ENCODE results near the gene PBOV1. TPM values are rescaled to one million over a fixed set of nuclear protein-coding genes. Genes with fewer than 3 reads are reported as not detected.
"Not testable (repeated sequence)": the region's sequence is repeated elsewhere in the genome, so short reads cannot be mapped to it uniquely, and the experiment has no call there.

Gene PBOV1
- total RNA-seq, 1 experiment from 2014 or later: not detected

DNA sequence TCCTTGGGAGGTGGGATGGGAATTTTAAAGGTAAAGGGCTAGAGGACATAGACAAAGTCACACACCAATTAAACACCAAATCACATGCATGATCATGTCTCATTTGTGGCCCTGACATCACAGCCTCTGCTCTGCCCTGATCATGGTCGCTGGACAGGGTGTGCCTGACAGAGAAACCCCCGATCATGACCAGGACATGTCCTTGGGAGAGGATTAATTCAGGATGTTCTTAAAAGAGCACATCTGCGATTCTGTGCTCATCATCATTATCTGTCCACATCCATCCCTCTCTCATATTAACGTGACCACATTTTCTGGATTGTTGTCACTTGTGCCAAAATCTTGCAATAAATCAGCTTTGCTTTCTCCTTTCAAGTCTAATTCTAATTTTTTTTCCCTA lies 7.7 kb upstream of the PBOV1 start:
- no peak for DNase-seq
- Histone ChIP-seq H3K4me3 (no peak overlapping the region), H3K27me3 (no peaks in the 10 kb centered on the region), H3K36me3 (no peaks in the 10 kb centered on the region), H3K9me3 (no peaks in the 10 kb centered on the region)

DNA sequence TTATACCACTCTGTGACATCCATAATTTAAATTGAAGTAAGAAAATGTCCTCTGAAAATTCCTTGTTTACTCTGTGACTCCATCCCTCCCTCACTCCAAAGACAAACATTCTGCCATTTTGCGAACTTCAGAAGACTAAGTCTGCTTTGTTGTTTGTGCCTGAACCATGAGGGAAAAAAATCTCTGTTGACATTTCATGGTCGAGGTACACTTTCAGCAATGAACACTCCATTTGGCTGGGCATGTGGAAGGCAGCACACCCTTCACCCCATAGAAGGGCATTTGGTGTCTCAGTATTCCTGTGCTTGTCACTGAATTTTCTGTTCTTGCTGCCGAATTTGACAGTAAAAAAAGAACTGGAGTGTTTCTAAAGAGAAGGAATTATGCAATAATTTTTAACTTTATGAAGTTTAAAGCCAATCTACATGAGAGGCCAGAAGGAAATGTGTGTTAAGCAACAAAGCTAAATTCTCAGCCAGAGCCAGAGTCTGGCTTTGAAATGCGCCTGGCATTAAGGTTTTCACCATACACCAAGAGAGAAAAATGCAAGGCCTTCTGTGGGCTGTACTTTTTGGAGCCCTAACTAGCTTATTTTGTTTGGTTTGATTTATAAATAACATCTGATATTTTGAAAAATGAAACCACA lies 4.7 kb upstream of the PBOV1 start:
- Histone ChIP-seq H3K9me3 (no peaks in the 10 kb centered on the region), H3K36me3 (no peaks in the 10 kb centered on the region), H3K27me3 (no peaks in the 10 kb centered on the region), H3K4me3 (no peak overlapping the region)
- no peak for DNase-seq

DNA sequence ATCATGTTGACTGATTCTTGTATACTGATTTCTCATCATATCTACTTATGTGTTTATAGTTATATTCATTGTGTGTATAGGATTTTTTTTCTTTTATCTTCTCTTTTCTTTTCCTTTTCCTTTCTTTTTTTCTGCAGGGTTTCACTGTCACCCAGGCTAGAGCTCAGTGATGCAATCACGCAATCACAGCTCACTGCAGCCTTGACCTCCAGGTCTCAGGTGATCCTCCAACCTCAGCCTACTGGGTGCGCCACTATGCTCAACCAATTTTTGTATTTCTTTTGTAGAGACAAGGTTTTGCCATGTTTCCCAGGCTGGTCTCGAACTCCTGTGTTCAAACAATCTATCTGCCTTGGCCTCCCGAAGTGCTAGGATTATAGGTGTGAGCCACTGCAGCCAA lies 1.6 kb upstream of the PBOV1 start:
- Histone ChIP-seq H3K9me3 (no peaks in the 10 kb centered on the region), H3K4me3 (no peak overlapping the region), H3K36me3 (no peaks in the 10 kb centered on the region), H3K27me3 (no peaks in the 10 kb centered on the region)
- no peak for DNase-seq

DNA sequence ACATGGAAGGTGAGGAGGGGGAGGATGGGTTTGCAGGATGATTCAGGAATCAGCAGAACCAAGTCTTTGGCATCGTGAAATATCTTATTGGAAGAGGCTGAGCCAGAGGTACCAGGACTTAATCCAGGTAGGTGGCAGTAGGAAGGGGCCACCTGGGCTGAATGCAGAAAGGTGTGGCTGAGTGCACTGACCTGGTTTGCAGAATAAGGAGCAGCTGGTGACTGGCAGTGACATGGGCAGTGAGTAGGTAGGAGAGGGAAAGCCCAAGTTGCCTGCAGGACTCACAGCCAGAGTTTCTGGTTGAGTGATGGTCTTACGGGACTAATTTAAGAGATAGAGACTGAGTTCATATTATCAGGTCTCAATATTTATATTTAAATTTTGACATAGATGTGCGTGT lies 1.1 kb upstream of the PBOV1 start:
- Histone ChIP-seq H3K27me3 (no peaks in the 10 kb centered on the region), H3K9me3 (no peaks in the 10 kb centered on the region), H3K4me3 (no peak overlapping the region), H3K36me3 (no peaks in the 10 kb centered on the region)
- no peak for DNase-seq

DNA sequence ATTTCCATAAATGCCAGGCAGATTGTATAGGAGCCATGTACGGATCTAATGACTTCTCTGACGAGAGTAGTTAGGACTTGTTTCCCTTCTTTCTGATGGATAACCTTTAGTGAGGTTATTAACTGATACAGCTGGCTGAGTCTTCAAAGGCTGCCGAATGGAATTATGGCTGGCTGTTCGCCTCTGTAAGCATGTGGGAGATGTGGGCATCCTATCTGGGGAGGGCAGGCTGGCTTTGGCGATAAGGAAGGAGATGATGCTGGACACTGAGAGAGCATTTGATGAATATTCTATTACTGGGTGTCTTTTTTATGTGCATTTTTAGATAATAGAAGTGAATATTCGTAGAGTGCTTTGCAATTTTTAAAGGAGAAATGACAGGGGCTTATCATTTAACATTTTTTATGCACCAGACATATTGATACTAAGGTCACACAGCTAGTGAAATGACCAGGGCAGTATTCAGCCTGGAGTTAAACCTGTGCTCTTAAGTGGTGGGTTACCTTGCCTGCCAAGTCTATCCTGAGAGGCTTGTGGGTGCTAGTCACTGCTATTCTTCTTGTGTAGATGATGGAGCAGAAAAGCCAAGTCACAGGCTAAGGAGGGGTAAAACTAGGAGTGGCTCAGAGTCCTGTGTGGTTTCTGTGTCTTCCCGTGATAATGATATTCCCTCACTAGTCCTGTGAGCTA lies 3.1 kb downstream of the PBOV1 start:
- no peaks in the 10 kb centered on the region for H3K9me3 ChIP-seq
- no peak for DNase-seq
- no peaks in the 10 kb centered on the region for H3K27me3 ChIP-seq
- peaks cover 2% of the 10 kb centered on the region; the same call in 1 of the 2 replicates for H3K36me3 ChIP-seq
- H3K4me3 ChIP-seq: no peak overlapping the region

DNA sequence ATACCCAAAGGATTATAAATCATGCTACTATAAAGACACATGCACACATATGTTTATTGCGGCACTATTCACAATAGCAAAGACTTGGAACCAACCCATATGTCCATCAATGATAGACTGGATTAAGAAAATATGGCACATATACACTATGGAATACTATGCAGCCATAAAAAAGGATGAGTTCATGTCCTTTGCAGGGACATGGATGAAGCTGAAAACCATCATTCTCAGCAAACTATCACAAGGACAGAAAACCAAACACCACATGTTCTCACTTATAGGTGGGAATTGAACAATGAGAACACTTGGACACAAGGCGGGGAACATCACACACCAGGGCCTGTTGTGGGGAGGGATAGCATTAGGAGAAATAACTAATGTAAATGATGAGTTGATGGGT lies 5.8 kb downstream of the PBOV1 start:
- H3K36me3 ChIP-seq, H3K9me3 ChIP-seq, DNase-seq, H3K27me3 ChIP-seq, H3K4me3 ChIP-seq: not testable (repeated sequence)

DNA sequence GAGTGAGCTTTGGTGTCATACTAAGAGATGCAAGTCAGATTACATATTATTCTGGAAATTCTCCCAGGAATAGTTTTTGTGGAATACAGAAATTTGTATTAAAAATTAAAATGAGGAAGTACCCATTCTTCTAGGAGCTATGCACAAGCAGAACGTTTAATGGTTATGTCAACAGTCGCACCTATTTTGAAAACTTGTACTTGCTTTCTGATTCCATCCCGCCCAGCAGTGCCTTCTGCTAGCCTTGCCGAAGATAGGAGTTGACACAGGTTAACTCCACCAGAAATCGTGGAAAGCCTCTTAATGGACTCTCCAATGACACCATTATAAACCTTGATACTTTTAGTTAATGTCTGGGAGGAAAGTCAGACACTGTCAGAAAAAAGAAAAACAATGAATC lies 6.7 kb downstream of the PBOV1 start:
- Histone ChIP-seq H3K4me3 (no peak overlapping the region), H3K27me3 (no peaks in the 10 kb centered on the region), H3K36me3 (peaks cover 2% of the 10 kb centered on the region; the same call in 1 of the 2 replicates), H3K9me3 (no peaks in the 10 kb centered on the region)
- no peak for DNase-seq

DNA sequence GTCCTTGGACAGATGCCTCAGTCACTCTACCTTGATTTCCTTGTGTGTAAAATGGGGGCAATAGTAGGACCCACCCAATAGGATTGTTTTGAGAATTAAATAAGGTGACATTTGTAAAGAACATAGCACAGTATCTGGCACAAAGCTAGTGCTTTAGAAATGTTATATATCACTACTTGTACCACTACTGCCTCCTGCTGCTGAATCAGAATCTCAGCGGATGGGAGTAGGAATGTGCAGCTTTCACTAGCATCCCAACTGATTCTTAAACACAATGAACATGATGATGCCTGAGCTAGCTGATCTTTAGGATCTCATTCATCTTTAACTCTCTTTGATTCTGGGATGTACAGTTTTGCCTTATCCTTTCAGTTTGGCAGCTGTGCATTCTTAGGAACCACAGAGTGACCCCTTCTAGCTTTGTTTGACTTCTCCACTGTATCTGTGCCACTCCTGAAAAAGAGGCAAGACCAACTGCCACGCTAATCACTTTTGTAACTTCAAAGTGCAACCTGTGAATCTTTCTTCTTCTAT lies 7.2 kb downstream of the PBOV1 start:
- peaks cover 2% of the 10 kb centered on the region; the same call in 1 of the 2 replicates for H3K36me3 ChIP-seq
- DNase-seq: no peak
- H3K9me3 ChIP-seq: no peaks in the 10 kb centered on the region
- no peaks in the 10 kb centered on the region for H3K27me3 ChIP-seq
- no peak overlapping the region for H3K4me3 ChIP-seq

DNA sequence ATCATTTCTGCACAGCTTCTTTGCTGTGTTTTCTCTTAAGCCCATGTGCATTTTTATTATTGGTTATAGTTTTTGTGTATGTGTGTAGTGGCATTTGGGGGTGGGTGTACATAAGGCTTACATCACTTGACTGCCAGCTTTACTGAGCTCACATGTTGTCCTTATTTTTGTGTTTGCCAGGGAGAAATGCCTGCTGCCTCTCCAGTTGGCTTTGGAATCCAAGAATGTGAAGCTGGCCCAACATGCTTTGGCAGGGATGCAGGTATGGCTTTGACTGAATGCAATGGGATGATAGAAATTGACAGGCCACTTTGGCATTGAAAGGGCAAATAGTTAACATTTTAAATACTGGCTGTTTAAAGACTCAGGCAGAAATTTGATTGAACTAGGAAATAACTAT lies 11.4 kb downstream of the PBOV1 start:
- Histone ChIP-seq H3K36me3 (no peaks in the 10 kb centered on the region; the same call in 1 of the 2 replicates), H3K4me3 (no peak overlapping the region), H3K27me3 (no peaks in the 10 kb centered on the region), H3K9me3 (no peaks in the 10 kb centered on the region)
- peak; percentile 38 for DNase-seq

DNA sequence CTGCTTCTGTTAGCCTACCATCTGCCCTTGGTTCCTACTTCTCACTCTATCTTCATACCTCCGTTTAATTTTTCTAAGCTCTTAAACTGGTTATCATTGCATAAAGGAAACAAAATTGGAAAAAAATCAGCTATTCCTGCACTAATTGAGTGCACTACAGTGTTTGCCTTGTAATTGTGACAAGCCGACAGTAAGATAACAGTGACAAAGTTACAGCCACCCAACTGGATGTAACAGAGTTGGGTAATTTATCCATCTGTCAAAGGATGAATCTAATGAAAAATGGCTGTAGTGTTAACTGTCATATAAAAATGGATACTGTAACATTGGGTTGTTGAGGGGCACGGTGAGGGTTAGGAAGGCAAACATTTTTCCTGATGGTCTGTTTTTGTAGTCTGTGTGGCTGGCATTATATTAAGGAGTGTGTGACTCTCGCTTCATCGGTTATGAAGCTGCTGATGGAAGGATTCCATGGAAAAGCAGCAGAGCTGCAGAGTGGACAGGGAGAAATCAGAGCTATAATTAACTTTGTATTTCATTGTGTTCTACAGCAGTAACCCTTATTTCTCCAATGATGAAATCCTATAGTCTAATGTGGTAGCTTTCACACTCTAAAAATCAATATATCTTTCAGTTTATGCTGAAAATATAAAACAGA lies 12.7 kb downstream of the PBOV1 start:
- H3K4me3 ChIP-seq: no peak overlapping the region
- H3K36me3 ChIP-seq: no peaks in the 10 kb centered on the region
- DNase-seq: no peak
- H3K9me3 ChIP-seq: no peaks in the 10 kb centered on the region
- no peaks in the 10 kb centered on the region for H3K27me3 ChIP-seq

DNA sequence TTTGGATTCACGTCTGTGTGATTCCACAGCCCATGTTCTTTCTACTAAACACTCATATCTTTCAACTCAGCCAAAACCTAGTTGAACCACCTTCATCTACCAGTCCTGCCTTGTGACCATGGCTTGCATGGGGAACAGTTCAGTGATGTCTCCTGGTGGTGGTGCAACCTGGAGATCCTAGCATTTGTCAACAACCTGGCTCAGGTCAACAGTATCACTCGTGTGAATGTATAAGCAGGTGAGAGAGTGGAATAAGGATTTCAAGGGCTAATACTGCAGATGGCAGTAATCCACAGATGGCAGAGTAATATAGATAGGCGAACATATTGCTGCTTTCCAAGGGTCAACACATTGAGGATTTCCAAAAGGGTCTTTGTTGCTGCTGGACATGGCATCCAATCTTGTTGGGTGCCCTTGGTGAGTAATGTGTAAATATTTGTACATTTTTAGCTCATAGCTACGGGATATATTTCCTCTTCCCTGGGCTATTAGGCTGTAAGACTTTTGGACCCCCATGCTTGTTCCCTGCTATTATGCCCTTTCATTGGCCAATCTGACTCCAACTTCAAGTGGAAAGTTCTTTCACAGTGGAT lies 13.4 kb downstream of the PBOV1 start:
- Histone ChIP-seq H3K4me3 (no peak overlapping the region), H3K36me3 (no peaks in the 10 kb centered on the region), H3K9me3 (no peaks in the 10 kb centered on the region), H3K27me3 (no peaks in the 10 kb centered on the region)
- DNase-seq: no peak

DNA sequence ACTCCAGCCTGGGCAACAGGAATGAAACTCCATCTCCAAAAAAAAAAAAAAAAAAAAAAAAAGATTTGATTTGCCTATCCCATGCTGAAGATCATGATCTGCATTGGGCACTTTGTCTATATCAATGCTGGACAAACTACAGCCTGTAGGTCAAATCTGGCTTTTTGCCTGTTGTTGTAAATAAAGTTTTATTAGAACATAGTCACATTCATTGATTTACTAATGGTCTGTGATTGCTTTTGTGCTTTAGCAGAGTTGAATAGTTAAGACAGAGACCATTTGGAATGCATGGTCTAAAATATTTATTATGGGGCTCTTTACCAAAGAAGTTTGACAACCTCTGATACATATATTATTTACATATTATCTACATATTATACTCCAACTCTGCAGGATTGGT lies 14.0 kb downstream of the PBOV1 start:
- H3K9me3 ChIP-seq: no peaks in the 10 kb centered on the region
- no peak overlapping the region for H3K4me3 ChIP-seq
- H3K36me3 ChIP-seq: no peaks in the 10 kb centered on the region
- no peaks in the 10 kb centered on the region for H3K27me3 ChIP-seq
- no peak for DNase-seq

DNA sequence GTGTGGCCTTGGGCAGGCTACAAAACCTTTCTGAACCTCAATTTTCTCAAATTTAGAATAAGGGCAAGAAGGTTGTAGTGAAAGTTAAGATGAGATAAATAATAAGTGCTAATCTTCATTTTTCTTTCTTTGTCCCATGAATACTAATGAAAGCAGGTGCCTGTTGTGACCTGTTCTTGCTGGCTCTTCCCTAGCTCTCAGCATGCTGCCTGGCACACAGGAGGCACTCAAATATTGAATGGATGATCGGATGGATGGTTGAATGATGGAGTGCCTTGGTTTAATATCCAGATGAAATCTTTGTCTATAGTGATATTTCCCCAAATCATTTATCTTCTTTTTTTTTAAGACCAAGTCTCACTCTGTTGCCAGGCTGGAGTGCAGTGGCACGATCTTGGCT lies 15.0 kb downstream of the PBOV1 start:
- H3K4me3 ChIP-seq: no peak overlapping the region
- no peaks in the 10 kb centered on the region for H3K36me3 ChIP-seq
- no peak for DNase-seq
- H3K27me3 ChIP-seq: no peaks in the 10 kb centered on the region
- H3K9me3 ChIP-seq: no peaks in the 10 kb centered on the region

DNA sequence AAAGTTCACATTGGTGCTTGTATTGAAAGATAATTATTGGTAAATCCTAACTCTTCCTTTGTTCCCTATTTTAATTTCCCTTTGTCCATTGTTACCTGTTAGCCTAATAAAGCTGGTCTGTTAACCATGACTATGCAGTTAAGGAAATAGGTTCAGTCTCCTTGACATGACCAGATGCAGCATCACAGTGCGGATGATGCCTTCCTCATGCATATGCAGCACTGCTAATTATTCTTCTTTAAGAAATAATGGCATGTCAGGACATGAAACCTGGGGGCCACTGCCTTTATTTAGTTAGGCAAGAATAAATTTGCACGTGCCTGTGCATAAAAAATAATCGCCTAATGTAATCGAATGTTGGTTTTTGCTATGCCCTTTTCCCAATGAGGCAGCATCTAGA lies 16.5 kb downstream of the PBOV1 start:
- Histone ChIP-seq H3K9me3 (no peaks in the 10 kb centered on the region), H3K4me3 (no peak overlapping the region), H3K36me3 (no peaks in the 10 kb centered on the region), H3K27me3 (no peaks in the 10 kb centered on the region)
- no peak for DNase-seq

DNA sequence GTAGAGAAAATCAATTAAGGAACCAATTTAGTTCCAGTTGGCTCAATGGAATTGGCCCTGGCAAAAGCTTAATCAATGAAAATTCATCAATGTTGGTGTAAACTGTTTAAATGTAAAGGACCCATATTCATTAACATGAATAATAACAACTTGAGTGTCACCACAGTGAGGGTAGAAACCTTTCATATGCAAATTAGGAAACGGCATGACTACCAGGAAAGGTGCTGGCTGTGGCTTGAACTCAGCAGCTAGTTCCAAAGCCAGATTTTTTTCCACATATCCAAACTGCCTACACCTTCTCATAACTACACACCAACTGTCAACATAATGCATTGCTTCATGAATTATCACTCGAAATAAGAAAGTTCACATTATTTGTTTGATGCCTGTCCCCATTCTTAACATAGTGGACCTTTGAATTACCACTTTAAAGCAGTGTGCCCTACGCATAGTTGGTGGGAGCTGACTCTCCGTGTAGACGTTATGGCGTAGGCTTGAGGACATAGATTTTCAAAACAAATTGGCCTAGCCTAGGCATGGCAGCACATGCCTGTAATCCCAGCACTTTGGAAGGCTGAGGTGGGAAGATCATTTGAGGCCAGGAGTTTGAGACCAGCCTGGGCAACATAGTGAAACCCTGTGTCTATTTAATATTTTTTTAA lies 19.7 kb downstream of the PBOV1 start:
- no peak for DNase-seq
- no peaks in the 10 kb centered on the region for H3K9me3 ChIP-seq
- H3K36me3 ChIP-seq: no peaks in the 10 kb centered on the region
- no peaks in the 10 kb centered on the region for H3K27me3 ChIP-seq
- no peak overlapping the region for H3K4me3 ChIP-seq

DNA sequence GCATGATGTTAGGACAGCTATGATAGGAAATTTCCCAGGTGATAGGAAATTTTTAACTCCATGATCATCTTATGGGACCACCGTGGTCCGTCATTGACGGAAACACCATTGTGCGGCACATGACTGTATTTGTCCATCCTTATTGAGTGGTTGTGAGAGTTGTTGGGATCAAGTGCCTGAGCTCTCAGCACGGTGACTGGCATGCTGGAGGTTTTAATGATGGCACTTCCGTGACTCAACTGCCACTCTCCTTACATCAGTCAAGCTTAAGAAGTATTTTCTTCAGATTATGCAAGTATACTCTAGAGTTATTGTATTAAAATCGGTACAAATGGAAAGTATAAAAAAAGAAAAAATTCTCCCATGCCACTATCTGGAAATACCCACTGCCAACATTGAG lies 20.7 kb downstream of the PBOV1 start:
- Histone ChIP-seq H3K4me3 (no peak overlapping the region), H3K27me3 (no peaks in the 10 kb centered on the region), H3K36me3 (no peaks in the 10 kb centered on the region), H3K9me3 (no peaks in the 10 kb centered on the region)
- no peak for DNase-seq

Data from MG63 (cell line).